ENCODE results near the gene PLEKHO1. TPM values are rescaled to one million over a fixed set of nuclear protein-coding genes. Genes with fewer than 3 reads are reported as not detected.
"Not testable (repeated sequence)": the region's sequence is repeated elsewhere in the genome, so short reads cannot be mapped to it uniquely, and the experiment has no call there.

Gene PLEKHO1
- total RNA-seq, 4 donors from 2014 or later: 16.5 to 68.6 (median 32.8) TPM

DNA sequence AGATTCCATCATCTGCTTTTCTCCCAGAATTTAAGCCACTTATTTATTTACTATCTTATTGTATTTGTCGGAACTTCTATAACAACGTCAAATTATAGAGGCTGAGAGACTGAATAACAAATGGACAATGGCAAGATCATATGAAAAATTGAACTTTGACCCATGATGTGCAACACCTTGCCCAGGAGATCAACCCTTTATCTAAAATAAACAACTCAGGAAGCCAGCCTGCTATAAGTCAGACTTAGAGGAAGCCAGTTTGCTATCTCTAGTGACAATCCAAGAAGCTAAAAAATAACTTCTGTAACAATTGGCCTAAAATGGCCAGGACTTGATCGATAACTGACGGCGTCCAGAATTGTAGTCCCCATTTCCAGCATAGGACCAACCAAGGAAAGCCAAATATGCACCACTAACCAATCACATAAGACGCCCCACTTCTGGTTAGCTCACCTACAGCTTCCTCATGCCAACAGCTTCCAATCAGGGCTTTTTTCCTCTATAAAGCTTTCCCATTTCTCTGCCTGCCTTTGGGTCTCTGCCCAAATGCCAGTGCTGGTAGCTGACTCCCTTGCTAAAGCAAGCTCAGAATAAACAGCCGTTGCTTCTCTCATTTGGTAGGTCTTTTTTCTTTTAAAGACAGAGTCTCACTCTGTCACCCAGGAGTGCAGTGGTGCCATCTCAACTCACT, 57.7 kb downstream of the PLEKHO1 start:
- DNase-seq (ENCODE audit: low spot score): no peak
- TF ChIP-seq, protein P1, sequence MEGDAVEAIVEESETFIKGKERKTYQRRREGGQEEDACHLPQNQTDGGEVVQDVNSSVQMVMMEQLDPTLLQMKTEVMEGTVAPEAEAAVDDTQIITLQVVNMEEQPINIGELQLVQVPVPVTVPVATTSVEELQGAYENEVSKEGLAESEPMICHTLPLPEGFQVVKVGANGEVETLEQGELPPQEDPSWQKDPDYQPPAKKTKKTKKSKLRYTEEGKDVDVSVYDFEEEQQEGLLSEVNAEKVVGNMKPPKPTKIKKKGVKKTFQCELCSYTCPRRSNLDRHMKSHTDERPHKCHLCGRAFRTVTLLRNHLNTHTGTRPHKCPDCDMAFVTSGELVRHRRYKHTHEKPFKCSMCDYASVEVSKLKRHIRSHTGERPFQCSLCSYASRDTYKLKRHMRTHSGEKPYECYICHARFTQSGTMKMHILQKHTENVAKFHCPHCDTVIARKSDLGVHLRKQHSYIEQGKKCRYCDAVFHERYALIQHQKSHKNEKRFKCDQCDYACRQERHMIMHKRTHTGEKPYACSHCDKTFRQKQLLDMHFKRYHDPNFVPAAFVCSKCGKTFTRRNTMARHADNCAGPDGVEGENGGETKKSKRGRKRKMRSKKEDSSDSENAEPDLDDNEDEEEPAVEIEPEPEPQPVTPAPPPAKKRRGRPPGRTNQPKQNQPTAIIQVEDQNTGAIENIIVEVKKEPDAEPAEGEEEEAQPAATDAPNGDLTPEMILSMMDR (IDR thresholded peaks at IDR 0.05): no peak
- ATAC-seq (ENCODE audit: low FRiP score): no peak

DNA sequence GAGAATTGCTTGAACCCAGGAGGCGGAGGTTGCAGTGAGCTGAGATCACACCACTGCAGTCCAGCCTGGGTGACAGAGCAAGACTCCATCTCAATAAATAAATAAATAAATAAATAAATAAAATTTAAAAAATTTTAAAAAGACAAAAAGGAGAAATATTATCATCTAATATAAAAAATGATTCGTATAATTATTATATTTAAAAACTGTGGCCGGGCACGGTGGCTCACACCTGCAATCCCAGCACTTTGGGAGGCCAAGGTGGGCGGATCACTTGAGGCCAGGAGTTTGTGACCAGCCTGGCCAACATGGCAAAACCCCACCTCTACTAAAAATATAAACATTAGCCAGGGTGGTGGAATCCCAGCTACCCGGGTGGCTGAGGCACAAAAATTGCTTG, 58.7 kb downstream of the PLEKHO1 start:
- not testable (repeated sequence) for DNase-seq (ENCODE audit: low spot score); ATAC-seq (ENCODE audit: low FRiP score)

Other genes with a start within 250 kb of the PLEKHO1 start
- gene SV2A, start 232.1 kb upstream of the PLEKHO1 start, total RNA-seq: 1 to 10 TPM in 1 of 4 donors, under 1 TPM in 3; 0.48 to 1.3 (median 0.70) TPM
- gene SF3B4, start 222.1 kb upstream of the PLEKHO1 start, total RNA-seq: 10 to 100 TPM in 1 of 4 donors, 1 to 10 TPM in 3; 6.0 to 17.4 (median 9.7) TPM
- gene MTMR11, start 213.0 kb upstream of the PLEKHO1 start, total RNA-seq: 1 to 10 TPM; 3.2 to 4.8 (median 4.5) TPM
- gene OTUD7B, start 139.2 kb upstream of the PLEKHO1 start, total RNA-seq: 10 to 100 TPM; 17.0 to 37.9 (median 27.5) TPM
- gene VPS45, start 82.1 kb upstream of the PLEKHO1 start, total RNA-seq: 10 to 100 TPM; 18.0 to 42.1 (median 31.1) TPM
- 10 to 100 TPM in 3 of 4 donors, 1 to 10 TPM in 1; 8.7 to 20.2 (median 13.8) TPM for gene ANP32E, start 86.2 kb downstream of the PLEKHO1 start, total RNA-seq
- gene CA14, start 107.9 kb downstream of the PLEKHO1 start, total RNA-seq: not detected
- gene APH1A, start 119.1 kb downstream of the PLEKHO1 start, total RNA-seq: 100 to 1,000 TPM in 1 of 4 donors, 10 to 100 TPM in 3; 90.1 to 101 (median 95.2) TPM
- gene C1orf54, start 122.9 kb downstream of the PLEKHO1 start, total RNA-seq: 10 to 100 TPM in 2 of 4 donors, 1 to 10 TPM in 2; 5.8 to 12.0 (median 10.1) TPM
- gene CIART, start 132.6 kb downstream of the PLEKHO1 start, total RNA-seq: 1 to 10 TPM in 3 of 4 donors, under 1 TPM in 1; 0.75 to 5.5 (median 2.2) TPM
- gene MRPS21, start 143.9 kb downstream of the PLEKHO1 start, total RNA-seq: 10 to 100 TPM; 35.7 to 45.3 (median 36.6) TPM
- gene PRPF3, start 171.6 kb downstream of the PLEKHO1 start, total RNA-seq: 10 to 100 TPM; 23.3 to 68.6 (median 48.5) TPM
- gene RPRD2, start 214.2 kb downstream of the PLEKHO1 start, total RNA-seq: 10 to 100 TPM; 14.5 to 19.9 (median 16.3) TPM

Measured in omental fat pad (tissue), 4 donors.